BE2C (cell line): ENCODE data around the gene PHYKPL.

Experiments
- DNase-seq: peaks from one replicate; pipeline ENCODE4 v3.0.0-alpha.2; 2020
- H3K27me3 ChIP-seq: fragments of 250-450 bp; sonication (Bioruptor Pico); 2 replicates; pipeline ENCODE4 v1.5.1; 2020; ENCODE audit warnings: mild to moderate bottlenecking
- H3K36me3 ChIP-seq: fragments of 250-450 bp; sonication (Bioruptor Pico); 2 replicates; pipeline ENCODE4 v1.5.1; 2020; ENCODE audit warnings: mild to moderate bottlenecking
- H3K4me1 ChIP-seq: fragments of 250-450 bp; sonication (Bioruptor Pico); 2 replicates; pipeline ENCODE4 v1.5.1; 2020
- H3K4me3 ChIP-seq: 2 replicates; pipeline ENCODE4 v1.5.1; 2011; ENCODE audit warnings: low read depth, low read length
- H3K9me3 ChIP-seq: fragments of 250-450 bp; sonication (Bioruptor Pico); 2 replicates; pipeline ENCODE4 v1.5.1; 2020
- TF ChIP-seq, protein P1 (sequence below): IDR thresholded peaks from 2 replicates; pipeline ENCODE4 v1.5.1; 2012; ENCODE audit warnings: mild to moderate bottlenecking, low read depth, low read length

PHYKPL gene

DNA sequence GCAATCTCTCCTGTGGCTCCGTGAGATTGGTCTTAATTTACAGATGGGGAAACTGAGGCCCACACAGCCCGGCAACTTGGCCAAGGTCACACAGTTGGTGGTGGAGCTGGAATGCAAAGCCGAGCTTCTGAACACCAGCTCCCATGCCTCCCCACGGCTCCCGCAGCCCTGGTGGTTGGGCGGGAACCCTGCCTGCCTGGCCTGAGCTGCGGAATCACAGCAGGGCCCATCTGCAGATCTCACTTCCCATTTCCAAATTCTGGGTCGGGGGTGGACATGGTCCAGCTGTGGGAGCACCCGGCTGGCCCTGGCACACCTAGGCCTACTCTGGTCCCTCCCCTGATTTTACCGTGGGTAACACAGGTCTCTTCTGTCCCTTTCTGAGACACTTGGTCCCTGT, 35.3 kb upstream of the PHYKPL start:
- H3K4me1 ChIP-seq = no peaks in the 10 kb centered on the region
- TF ChIP-seq, protein P1, sequence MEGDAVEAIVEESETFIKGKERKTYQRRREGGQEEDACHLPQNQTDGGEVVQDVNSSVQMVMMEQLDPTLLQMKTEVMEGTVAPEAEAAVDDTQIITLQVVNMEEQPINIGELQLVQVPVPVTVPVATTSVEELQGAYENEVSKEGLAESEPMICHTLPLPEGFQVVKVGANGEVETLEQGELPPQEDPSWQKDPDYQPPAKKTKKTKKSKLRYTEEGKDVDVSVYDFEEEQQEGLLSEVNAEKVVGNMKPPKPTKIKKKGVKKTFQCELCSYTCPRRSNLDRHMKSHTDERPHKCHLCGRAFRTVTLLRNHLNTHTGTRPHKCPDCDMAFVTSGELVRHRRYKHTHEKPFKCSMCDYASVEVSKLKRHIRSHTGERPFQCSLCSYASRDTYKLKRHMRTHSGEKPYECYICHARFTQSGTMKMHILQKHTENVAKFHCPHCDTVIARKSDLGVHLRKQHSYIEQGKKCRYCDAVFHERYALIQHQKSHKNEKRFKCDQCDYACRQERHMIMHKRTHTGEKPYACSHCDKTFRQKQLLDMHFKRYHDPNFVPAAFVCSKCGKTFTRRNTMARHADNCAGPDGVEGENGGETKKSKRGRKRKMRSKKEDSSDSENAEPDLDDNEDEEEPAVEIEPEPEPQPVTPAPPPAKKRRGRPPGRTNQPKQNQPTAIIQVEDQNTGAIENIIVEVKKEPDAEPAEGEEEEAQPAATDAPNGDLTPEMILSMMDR = no peak
- DNase-seq = no peak
- no peaks in the 10 kb centered on the region for H3K9me3 ChIP-seq
- H3K4me3 ChIP-seq = no peak overlapping the region
- H3K36me3 ChIP-seq = no peaks in the 10 kb centered on the region
- H3K27me3 ChIP-seq = no peaks in the 10 kb centered on the region

DNA sequence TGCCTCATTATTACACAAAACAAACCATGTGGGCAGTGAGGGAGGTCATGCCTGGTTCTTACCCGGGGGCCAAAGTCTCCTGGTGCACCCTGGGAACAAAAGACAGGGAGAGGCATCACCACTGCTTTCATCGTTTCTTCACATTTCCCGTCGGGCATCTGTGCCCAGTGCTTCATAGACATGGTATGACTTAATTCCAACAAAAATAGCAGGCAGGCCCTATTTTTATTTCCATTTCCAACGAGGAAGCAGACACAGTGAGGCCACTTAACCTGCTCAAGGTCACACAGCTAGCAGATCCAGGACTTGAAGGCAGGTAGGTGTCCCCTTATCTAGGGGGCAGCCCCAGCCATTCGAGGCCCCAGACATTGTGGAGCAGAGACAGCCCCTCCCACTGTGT, 34.6 kb upstream of the PHYKPL start:
- no peaks in the 10 kb centered on the region for H3K4me1 ChIP-seq
- H3K27me3 ChIP-seq = no peaks in the 10 kb centered on the region
- TF ChIP-seq, protein P1 = no peak
- DNase-seq = no peak
- H3K36me3 ChIP-seq = no peaks in the 10 kb centered on the region
- H3K4me3 ChIP-seq = no peak overlapping the region
- H3K9me3 ChIP-seq = no peaks in the 10 kb centered on the region

DNA sequence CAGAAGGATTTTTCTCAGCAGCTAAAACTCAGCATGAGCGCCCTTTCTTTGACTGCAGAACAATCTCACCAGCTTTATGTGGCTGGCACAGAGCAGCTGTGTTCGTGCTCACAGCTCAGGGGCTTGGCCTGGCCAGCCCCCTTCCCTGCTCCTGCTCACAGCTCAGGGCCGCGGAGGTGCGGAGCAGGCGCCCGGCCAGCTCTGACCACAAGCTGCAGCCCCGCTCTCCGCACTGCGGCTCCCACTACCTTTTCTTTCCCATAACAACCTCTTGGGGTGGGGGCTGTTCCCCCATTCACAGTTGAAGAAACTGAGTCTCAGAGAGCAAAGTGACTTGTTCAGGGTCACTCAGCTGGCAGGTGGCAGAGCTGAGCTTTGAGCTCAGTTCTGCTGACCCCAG, 34.0 kb upstream of the PHYKPL start:
- no peak for DNase-seq
- TF ChIP-seq, protein P1 = no peak
- H3K4me1 ChIP-seq = no peaks in the 10 kb centered on the region
- no peaks in the 10 kb centered on the region for H3K9me3 ChIP-seq
- H3K27me3 ChIP-seq = no peaks in the 10 kb centered on the region
- H3K4me3 ChIP-seq = no peak overlapping the region
- no peaks in the 10 kb centered on the region for H3K36me3 ChIP-seq

DNA sequence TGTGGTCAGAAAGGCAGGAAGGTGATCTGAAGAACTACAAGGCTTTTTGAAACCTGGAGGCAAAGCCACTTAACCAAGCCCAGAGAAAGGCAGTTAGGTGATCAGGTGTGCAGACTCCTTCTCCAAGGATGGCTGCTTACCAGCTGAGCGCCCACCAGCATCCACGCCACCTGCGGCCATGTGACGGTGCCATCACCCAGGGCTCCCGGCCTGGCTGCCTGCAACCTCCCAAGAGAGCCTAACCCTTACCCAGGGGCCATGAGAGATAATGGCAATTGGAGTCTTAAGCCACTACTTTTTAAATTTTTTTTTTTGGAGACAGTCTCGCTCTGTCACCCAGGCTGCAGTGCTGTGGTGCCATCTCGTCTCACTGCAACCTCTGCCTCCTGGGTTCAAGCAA, 33.1 kb upstream of the PHYKPL start:
- no peaks in the 10 kb centered on the region for H3K27me3 ChIP-seq
- no peak overlapping the region for H3K4me3 ChIP-seq
- DNase-seq = no peak
- no peaks in the 10 kb centered on the region for H3K4me1 ChIP-seq
- TF ChIP-seq, protein P1 = no peak
- no peaks in the 10 kb centered on the region for H3K36me3 ChIP-seq
- no peaks in the 10 kb centered on the region for H3K9me3 ChIP-seq

DNA sequence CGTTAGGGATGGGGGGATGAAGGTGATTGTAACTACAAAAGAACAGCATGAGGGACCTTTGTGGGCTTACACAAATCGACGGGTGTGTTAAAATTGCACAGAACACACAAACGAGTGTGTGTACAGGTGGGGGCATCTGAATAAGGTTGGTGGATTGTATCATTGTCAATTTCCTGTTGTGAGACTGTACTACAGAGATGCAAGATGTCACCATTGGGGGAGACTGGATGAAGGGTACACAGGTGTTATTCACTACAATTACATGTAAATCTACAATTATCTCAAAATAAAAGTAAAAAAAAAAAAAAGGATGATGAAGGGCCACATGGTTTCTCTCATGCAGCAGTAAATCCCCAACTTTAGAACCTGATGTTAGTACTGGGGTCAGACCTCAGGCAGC, 31.4 kb upstream of the PHYKPL start:
- no peak for DNase-seq
- no peaks in the 10 kb centered on the region for H3K27me3 ChIP-seq

More for the DNA sequence above, 31.4 kb upstream of the PHYKPL start:
- Histone ChIP-seq H3K4me3 (no peak overlapping the region), H3K36me3 (no peaks in the 10 kb centered on the region), H3K9me3 (no peaks in the 10 kb centered on the region), H3K4me1 (no peaks in the 10 kb centered on the region)
- TF ChIP-seq, protein P1 = no peak
